RWPE2 (cell line): Measurements from ENCODE around the gene CCDC33.
"Not testable (repeated sequence)": the region's sequence is repeated elsewhere in the genome, so short reads cannot be mapped to it uniquely, and the experiment has no call there.

Experiments
- ATAC-seq: fragments of 200-7000 bp; cut with Tn5 transposase; 3 replicates; pipeline ENCODE4 v1.9.1; 2021; ENCODE audit warnings: low read depth
- DNase-seq: peaks from one replicate; pipeline ENCODE4 v3.0.0-alpha.2; 2020; ENCODE audit warnings: low spot score
- H3K27ac ChIP-seq: fragments of 450-650 bp; 2 replicates; pipeline ENCODE4 v1.5.1; 2017; ENCODE audit warnings: mild to moderate bottlenecking; ENCODE audit not compliant: poor library complexity, severe bottlenecking
- H3K27me3 ChIP-seq: fragments of 250-450 bp; sonication (Bioruptor Pico); 2 replicates; pipeline ENCODE4 v1.5.1; 2021; ENCODE audit warnings: mild to moderate bottlenecking, moderate library complexity; ENCODE audit not compliant: insufficient read depth, poor library complexity, severe bottlenecking
- H3K36me3 ChIP-seq: fragments of 250-450 bp; sonication (Bioruptor Pico); 2 replicates; pipeline ENCODE4 v1.5.1; 2020; ENCODE audit warnings: low read depth, mild to moderate bottlenecking, moderate library complexity
- H3K4me1 ChIP-seq: fragments of 250-450 bp; sonication (Bioruptor Pico); 2 replicates; pipeline ENCODE4 v1.5.1; 2021; ENCODE audit warnings: mild to moderate bottlenecking, moderate library complexity; ENCODE audit not compliant: insufficient read depth, poor library complexity, severe bottlenecking
- H3K4me3 ChIP-seq: fragments of 250-450 bp; sonication (Bioruptor Pico); 2 replicates; pipeline ENCODE4 v1.5.1; 2021; ENCODE audit warnings: mild to moderate bottlenecking, moderate library complexity; ENCODE audit not compliant: severe bottlenecking
- H3K9me3 ChIP-seq: fragments of 250-450 bp; sonication (Bioruptor Pico); 2 replicates; pipeline ENCODE4 v1.5.1; 2021; ENCODE audit warnings: mild to moderate bottlenecking, moderate library complexity; ENCODE audit not compliant: severe bottlenecking
- TF ChIP-seq, protein P1 (sequence below): fragments of 450-650 bp; IDR thresholded peaks from one replicate; pipeline ENCODE4 v1.5.1; 2017; ENCODE audit warnings: mild to moderate bottlenecking, moderate library complexity; ENCODE audit not compliant: poor library complexity, severe bottlenecking

CCDC33 gene

DNA sequence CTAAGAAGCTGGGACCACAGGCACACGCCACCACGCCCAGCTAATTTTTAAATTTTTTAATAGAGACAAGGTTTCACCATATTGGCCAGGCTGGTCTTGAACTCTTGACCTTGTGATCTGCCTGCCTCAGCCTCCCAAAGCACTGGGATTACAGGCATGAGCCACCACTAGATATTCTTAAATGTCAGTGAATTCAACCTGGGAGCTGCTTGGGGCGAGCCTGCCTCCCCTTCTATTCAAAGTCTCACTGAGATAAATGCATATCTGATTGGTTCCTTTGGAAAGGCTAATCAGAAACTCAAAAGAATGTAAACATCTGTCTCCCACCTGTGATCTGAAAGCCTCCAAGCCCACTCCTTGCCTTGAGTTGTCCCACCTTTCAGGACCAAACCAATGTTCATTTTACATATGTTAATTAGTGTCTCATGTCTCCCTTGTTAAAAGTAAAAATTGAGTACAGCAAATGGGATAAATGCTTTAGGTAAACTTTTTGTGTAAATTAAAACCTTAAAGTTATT, 116.3 kb downstream of the CCDC33 start:
- DNase-seq (no peak), ATAC-seq (no peak)

DNA sequence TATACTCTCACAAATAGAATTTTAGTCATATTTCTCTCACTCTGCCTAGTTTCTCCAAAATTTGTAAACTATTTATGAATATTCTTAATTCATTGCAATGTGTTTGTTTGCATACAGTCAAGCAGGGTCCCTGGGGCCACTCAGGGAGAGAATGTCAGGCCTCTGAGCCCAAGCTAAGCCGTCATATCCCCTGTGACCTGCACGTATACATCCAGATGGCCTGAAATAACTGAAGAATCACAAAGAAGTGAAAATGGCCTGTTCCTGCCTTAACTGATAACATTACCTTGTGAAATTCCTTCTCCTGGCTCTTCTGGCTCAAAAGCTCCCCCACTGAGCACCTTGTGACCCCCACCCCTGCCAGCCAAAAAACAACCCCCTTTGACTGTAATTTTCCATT, 117.9 kb downstream of the CCDC33 start:
- not testable (repeated sequence) for H3K4me1 ChIP-seq, DNase-seq

More for the DNA sequence above, 116.3 kb downstream of the CCDC33 start:
- TF ChIP-seq, protein P1, sequence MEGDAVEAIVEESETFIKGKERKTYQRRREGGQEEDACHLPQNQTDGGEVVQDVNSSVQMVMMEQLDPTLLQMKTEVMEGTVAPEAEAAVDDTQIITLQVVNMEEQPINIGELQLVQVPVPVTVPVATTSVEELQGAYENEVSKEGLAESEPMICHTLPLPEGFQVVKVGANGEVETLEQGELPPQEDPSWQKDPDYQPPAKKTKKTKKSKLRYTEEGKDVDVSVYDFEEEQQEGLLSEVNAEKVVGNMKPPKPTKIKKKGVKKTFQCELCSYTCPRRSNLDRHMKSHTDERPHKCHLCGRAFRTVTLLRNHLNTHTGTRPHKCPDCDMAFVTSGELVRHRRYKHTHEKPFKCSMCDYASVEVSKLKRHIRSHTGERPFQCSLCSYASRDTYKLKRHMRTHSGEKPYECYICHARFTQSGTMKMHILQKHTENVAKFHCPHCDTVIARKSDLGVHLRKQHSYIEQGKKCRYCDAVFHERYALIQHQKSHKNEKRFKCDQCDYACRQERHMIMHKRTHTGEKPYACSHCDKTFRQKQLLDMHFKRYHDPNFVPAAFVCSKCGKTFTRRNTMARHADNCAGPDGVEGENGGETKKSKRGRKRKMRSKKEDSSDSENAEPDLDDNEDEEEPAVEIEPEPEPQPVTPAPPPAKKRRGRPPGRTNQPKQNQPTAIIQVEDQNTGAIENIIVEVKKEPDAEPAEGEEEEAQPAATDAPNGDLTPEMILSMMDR, result no peak
- H3K4me3 ChIP-seq, result no peak overlapping the region
- H3K4me1 ChIP-seq, result no peaks in the 10 kb centered on the region
- no peaks in the 10 kb centered on the region for H3K27me3 ChIP-seq
- no peaks in the 10 kb centered on the region for H3K36me3 ChIP-seq
- H3K9me3 ChIP-seq, result no peaks in the 10 kb centered on the region
- H3K27ac ChIP-seq, result no peak overlapping the region

DNA sequence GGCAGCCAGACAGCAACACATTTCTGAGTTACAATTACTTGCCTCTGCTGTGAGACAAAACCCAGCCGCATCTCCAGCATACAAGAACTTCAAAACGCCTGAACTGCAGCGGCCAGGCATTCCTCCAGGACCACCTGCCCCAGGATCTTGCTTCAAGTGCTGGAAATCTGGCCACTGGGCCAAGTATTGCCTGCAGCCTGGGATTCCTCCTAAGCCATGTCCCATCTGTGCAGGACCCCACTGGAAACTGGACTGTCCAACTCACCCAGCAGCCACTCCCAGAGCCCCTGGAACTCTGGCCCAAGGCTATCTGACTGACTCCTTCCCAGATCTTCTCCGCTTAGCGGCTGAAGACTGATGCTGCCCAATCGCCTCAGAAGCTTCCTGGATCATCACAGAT, 119.9 kb downstream of the CCDC33 start:
- H3K27me3 ChIP-seq, H3K4me3 ChIP-seq, H3K27ac ChIP-seq, H3K36me3 ChIP-seq, H3K4me1 ChIP-seq, DNase-seq, ATAC-seq, H3K9me3 ChIP-seq: not testable (repeated sequence)

More for the DNA sequence above, 117.9 kb downstream of the CCDC33 start:
- not testable (repeated sequence) for H3K27ac ChIP-seq, H3K9me3 ChIP-seq, ATAC-seq, H3K4me3 ChIP-seq, H3K36me3 ChIP-seq, H3K27me3 ChIP-seq

DNA sequence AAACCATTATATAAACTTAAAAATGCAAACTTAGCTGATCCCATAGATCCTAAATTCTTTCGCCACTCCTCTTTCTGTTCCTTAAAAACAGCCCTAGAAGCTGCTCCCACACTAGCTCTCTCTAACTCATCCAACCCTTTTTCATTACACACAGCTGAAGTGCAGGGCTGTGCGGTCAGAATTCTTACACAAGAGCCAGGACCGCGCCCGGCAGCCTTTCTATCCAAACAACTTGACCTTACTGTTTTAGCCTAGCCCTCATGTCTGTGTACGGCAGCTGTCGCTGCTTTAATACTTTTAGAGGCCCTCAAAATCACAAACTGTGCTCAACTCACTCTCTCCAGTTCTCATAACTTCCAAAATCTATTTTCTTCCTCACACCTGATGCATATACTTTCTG, 121.4 kb downstream of the CCDC33 start:
- not testable (repeated sequence) for ATAC-seq, DNase-seq, H3K9me3 ChIP-seq, H3K4me3 ChIP-seq, H3K36me3 ChIP-seq, H3K4me1 ChIP-seq, H3K27me3 ChIP-seq, H3K27ac ChIP-seq

DNA sequence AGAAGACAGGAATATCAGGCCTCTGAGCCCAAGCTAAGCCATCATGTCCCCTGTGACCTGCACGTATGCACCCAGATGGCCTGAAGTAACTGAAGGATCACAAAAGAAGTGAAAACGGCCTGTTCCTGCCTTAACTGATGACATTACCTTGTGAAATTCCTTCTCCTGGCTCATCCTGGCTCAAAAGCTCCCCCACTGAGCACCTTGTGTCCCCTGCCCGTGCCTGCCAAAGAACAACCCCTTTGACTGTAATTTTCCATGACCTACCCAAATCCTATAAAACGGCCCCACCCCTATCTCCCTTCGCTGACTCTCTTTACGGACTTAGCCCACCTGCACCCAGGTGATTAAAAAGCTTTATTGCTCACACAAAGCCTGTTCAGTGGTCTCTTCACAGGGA, 123.2 kb downstream of the CCDC33 start:
- not testable (repeated sequence) for H3K4me1 ChIP-seq, H3K4me3 ChIP-seq, H3K36me3 ChIP-seq, H3K9me3 ChIP-seq, ATAC-seq, H3K27me3 ChIP-seq, H3K27ac ChIP-seq, DNase-seq

DNA sequence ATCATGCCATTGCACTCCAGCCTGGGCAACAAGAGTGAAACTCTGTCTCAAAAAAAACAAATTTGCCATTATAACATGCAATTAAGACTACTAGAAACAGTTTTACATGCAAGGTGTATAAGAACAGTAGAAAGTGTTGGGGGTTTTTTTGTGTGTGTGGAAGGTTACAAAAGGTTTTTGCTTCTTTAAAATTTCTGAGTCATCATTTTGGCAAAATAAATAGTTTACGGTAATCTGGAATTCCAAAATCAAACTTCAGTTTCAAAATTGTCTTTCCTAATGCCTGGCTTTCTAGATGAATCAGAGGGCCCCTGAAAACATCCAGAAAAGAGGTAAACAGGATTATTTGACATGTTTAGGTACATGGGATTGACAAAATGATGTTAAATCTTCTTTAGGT, 124.7 kb downstream of the CCDC33 start:
- not testable (repeated sequence) for H3K4me3 ChIP-seq, H3K4me1 ChIP-seq, H3K27ac ChIP-seq, ATAC-seq, H3K27me3 ChIP-seq, H3K9me3 ChIP-seq, H3K36me3 ChIP-seq, DNase-seq

DNA sequence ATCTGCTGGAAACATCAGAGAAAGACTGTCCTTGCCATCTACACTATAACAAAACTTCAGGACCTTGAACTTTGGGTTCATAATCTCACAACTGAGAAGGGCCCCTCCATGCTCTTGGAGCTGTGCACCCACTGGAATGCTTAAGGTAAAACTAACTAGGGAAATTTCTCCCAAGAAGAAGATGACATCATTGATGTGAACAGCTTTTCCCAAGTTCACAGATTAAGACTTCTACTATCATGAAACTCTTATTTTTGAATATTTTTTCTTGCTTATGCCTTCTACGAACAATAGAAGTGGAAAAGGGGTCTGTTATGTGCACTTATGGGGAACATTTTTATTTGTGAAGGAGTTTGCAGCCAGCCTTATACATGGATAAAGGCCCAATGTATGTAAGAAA, 126.4 kb downstream of the CCDC33 start:
- H3K27me3 ChIP-seq, result peaks cover 5% of the 10 kb centered on the region
- DNase-seq (no peak), ATAC-seq (no peak)
- no peak overlapping the region for H3K27ac ChIP-seq
- no peaks in the 10 kb centered on the region for H3K4me1 ChIP-seq
- H3K36me3 ChIP-seq, result no peaks in the 10 kb centered on the region
- H3K4me3 ChIP-seq, result no peak overlapping the region
- no peaks in the 10 kb centered on the region for H3K9me3 ChIP-seq
- TF ChIP-seq, protein P1, result no peak
